Nephron (organoid): Measurements from ENCODE around the gene KXD1.

Experiments
- H3K27ac Mint-ChIP-seq, 3 experiments: 2 replicates each; pipeline ENCODE4 v1.8.0; 2020; ENCODE audit warnings: mixed read lengths in 3 of 3, mild to moderate bottlenecking in 2 of 3, moderate library complexity in 1 of 3
- H3K27me3 Mint-ChIP-seq: 2 replicates; pipeline ENCODE4 v1.8.0; 2021; ENCODE audit warnings: low read depth, mild to moderate bottlenecking, moderate library complexity, mixed read lengths
- H3K36me3 Mint-ChIP-seq: 2 replicates; pipeline ENCODE4 v1.8.0; 2020; ENCODE audit warnings: low read depth, mixed read lengths
- H3K4me1 Mint-ChIP-seq: 2 replicates; pipeline ENCODE4 v1.8.0; 2020; ENCODE audit warnings: mixed read lengths
- H3K4me3 Mint-ChIP-seq, 3 experiments: 2 replicates each; pipeline ENCODE4 v1.8.0; 2020; ENCODE audit warnings: mild to moderate bottlenecking in 3 of 3, mixed read lengths in 3 of 3, moderate library complexity in 2 of 3
- H3K9me3 Mint-ChIP-seq: 2 replicates; pipeline ENCODE4 v1.8.0; 2020; ENCODE audit warnings: mixed read lengths
- TF ChIP-seq, protein P1 (sequence below), 3 experiments: fragments of 200-600 bp; sonication (generic); IDR thresholded peaks; one replicate each; pipeline ENCODE4 v1.5.0; 2021; ENCODE audit warnings: antibody characterized with exemption in 3 of 3; ENCODE audit not compliant: unreplicated experiment in 3 of 3

The KXD1 gene

DNA sequence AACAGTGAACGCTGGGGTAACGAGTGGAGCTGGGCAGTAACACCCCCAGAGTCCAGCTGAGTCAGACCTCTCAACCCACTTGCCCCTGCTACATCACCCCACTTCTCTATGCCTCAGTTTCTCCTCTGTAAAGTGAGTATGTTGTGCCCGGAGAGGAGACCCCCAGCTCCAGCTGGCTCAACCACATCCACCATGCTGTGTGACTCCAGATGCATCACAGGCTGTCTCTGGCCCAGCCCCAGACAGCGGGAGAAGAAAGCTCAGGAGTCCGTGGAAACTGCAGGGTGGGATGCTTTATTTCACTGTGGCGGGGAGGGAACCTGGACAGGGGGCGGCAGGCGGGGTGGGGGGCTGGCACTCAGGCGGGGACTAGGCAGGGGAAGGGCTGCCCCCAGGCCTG lies 26.2 kb upstream of the KXD1 start:
- H3K27me3 Mint-ChIP-seq, result peaks cover 3% of the 10 kb centered on the region
- H3K4me1 Mint-ChIP-seq, result no peaks in the 10 kb centered on the region
- no peak overlapping the region for H3K4me3 Mint-ChIP-seq
- peaks cover 31% of the 10 kb centered on the region for H3K36me3 Mint-ChIP-seq
- H3K9me3 Mint-ChIP-seq, result no peaks in the 10 kb centered on the region
- H3K27ac Mint-ChIP-seq, result no peak overlapping the region
- TF ChIP-seq, protein P1, sequence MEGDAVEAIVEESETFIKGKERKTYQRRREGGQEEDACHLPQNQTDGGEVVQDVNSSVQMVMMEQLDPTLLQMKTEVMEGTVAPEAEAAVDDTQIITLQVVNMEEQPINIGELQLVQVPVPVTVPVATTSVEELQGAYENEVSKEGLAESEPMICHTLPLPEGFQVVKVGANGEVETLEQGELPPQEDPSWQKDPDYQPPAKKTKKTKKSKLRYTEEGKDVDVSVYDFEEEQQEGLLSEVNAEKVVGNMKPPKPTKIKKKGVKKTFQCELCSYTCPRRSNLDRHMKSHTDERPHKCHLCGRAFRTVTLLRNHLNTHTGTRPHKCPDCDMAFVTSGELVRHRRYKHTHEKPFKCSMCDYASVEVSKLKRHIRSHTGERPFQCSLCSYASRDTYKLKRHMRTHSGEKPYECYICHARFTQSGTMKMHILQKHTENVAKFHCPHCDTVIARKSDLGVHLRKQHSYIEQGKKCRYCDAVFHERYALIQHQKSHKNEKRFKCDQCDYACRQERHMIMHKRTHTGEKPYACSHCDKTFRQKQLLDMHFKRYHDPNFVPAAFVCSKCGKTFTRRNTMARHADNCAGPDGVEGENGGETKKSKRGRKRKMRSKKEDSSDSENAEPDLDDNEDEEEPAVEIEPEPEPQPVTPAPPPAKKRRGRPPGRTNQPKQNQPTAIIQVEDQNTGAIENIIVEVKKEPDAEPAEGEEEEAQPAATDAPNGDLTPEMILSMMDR (IDR thresholded peaks at IDR 0.05; ENCODE audit: unreplicated experiment in 3 of 3), result no peak

DNA sequence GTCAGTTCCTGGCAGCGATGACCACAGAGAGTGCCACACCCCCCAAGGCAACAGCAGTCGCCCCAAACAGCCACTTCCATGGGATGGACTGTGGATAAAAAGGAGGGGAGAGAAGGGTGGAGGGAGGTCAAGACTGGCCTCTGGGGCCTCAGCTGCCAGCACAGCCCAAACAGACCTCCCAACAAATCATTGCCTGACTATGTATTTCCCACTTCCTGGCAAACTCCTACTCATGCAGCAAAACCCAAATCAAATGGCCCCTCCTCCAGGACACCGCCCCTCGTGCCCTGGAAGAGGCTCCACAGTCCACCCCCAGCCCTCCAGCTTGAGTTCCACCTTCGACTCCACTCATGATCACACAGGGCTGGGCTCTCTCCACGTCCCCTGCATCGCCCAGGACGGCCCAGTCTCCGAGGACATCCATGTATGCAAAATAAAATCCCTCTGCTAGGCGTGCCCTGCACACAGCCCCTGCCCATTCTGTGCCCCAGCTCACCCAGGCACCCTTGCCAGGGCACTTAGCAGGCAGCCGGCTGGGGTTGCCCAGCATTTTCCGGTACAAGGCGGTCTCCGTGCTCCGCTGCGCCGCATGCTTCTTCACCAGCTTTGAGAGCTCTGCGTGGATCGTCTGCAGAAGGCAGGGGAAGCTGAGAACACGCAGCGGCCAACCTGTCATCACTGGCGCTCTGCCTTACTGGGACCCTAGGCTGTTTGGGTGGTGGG lies 25.3 kb upstream of the KXD1 start:
- Mint-ChIP-seq H3K9me3 (no peaks in the 10 kb centered on the region), H3K36me3 (peaks cover 34% of the 10 kb centered on the region), H3K4me3 (no peak overlapping the region), H3K4me1 (no peaks in the 10 kb centered on the region), H3K27me3 (peaks cover 3% of the 10 kb centered on the region), H3K27ac (no peak overlapping the region)
- TF ChIP-seq, protein P1 (IDR thresholded peaks at IDR 0.05; ENCODE audit: unreplicated experiment in 3 of 3), result no peak

DNA sequence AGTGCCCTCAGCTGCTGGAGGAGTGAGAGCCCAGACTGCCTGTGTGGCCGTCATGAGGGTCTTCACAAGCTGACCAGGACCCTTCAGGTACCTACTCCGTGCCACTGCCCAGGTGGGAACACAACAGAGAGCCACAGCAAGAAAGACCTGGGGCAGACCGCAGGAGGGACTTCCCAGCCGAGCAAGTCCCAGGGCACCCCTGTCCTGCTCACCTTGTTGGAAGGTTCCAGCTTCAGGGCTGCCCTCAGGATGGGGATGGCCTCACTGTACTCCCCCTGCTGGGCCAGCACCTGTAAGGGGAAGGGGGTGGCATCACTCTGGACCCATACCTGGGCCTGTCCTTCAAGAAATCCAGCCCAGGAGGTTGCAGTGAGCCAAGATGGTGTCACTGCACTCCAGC lies 24.6 kb upstream of the KXD1 start:
- H3K9me3 Mint-ChIP-seq, result no peaks in the 10 kb centered on the region
- no peaks in the 10 kb centered on the region for H3K4me1 Mint-ChIP-seq
- no peak overlapping the region for H3K27ac Mint-ChIP-seq
- TF ChIP-seq, protein P1 (IDR thresholded peaks at IDR 0.05; ENCODE audit: unreplicated experiment in 3 of 3), result no peak
- H3K36me3 Mint-ChIP-seq, result peaks cover 38% of the 10 kb centered on the region
- H3K4me3 Mint-ChIP-seq, result no peak overlapping the region
- H3K27me3 Mint-ChIP-seq, result peaks cover 3% of the 10 kb centered on the region

DNA sequence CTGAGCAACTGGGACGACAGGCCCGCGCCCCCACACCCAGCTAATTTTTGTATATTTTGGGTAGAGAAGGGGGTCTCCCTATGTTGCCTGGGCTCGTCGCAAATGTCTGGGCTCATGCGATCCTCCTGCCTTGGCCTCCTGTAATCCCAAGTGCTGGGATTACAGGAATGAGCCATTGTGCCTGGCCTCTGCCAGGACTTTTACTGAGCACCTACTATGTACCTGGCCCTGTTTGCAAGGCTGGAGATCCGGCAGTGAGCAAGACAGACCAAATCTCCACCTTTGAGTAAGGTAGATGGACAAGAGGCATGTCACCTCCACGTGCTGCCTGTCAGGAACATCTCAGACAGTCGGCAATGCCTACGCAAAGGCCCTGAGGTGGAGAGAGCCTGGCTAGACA lies 21.2 kb upstream of the KXD1 start:
- Mint-ChIP-seq H3K36me3 (peaks cover 48% of the 10 kb centered on the region), H3K27me3 (peaks cover 3% of the 10 kb centered on the region), H3K9me3 (no peaks in the 10 kb centered on the region), H3K27ac (no peak overlapping the region), H3K4me3 (no peak overlapping the region), H3K4me1 (no peaks in the 10 kb centered on the region)
- TF ChIP-seq, protein P1 (IDR thresholded peaks at IDR 0.05; ENCODE audit: unreplicated experiment in 3 of 3), result no peak

DNA sequence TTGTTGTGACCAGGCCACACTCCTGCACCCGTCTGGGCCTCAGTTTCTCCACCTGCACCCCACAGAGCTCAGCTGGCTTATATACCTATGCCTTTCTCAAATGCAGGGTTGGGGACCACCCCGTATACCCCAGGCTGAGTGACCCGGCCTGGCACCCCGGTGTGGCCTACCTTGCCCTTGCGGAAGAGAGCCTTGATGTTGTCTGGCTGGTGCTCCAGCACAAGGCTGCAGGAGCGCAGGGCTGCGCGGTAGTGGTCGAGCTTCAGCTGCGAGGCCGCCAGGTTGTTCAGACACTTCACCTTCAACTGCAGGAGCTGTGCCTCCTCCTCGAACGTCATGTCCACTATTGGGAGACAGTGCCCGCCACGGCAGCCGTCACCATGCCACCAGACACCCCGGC lies 20.2 kb upstream of the KXD1 start:
- Mint-ChIP-seq H3K9me3 (no peaks in the 10 kb centered on the region), H3K27ac (no peak overlapping the region), H3K4me1 (no peaks in the 10 kb centered on the region), H3K36me3 (peaks cover 49% of the 10 kb centered on the region), H3K27me3 (peaks cover 3% of the 10 kb centered on the region), H3K4me3 (no peak overlapping the region)
- TF ChIP-seq, protein P1 (IDR thresholded peaks at IDR 0.05; ENCODE audit: unreplicated experiment in 3 of 3), result no peak

DNA sequence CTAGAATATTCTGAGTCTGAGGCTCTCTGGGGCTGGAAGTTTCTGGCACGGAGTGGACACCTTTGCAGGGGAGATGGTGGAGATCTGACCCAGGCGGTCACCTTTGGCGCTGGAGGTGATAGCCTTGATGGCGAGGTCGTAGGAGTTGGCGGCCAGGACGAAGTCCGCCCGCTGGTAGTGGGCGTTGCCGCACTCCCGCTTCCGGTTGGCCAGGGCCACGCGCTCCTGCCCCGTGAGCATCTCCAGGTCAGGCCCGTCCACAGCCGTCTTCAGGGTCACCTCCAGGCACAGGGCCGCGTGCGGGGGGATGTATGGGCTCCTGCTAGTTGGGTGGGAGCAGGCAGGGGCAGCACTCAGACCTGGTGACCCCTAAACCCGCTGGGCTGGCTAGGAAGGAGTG lies 19.6 kb upstream of the KXD1 start:
- TF ChIP-seq, protein P1 (IDR thresholded peaks at IDR 0.05; ENCODE audit: unreplicated experiment in 3 of 3), result no peak
- Mint-ChIP-seq H3K36me3 (peaks cover 44% of the 10 kb centered on the region), H3K4me1 (no peaks in the 10 kb centered on the region), H3K27ac (no peak overlapping the region), H3K27me3 (peaks cover 3% of the 10 kb centered on the region), H3K9me3 (no peaks in the 10 kb centered on the region), H3K4me3 (peak overlapping the region in 1 of 3 experiments; percentile 65)
